Pancreas (tissue), 10 donors: ENCODE measurements around the gene CACNA2D3. TPM values are rescaled to one million over a fixed set of nuclear protein-coding genes. Genes with fewer than 3 reads are reported as not detected.

Experiments used
- ATAC-seq, 4 donors: fragments of 200-7000 bp; cut with Tn5 transposase; one replicate each; pipeline versions ENCODE4 v1.8.0 to v1.9.1; 2020; ENCODE audit warnings: mild to moderate bottlenecking in 4 of 4, moderate library complexity in 4 of 4
- DNase-seq, 6 donors: peaks; one replicate each; pipeline ENCODE4 v3.0.0-alpha.2; 2020
- FAIRE-seq: peaks from 2 replicates; lab custom pipeline; 2012; peaks lifted over from hg19 to GRCh38; lab: Jason Lieb, UNC
- H3K27ac ChIP-seq, 4 donors: fragments of 200-600 bp; sonication (generic); 1 replicate in 3 of 4; 2 replicates in 1 of 4; pipeline versions ENCODE4 v1.5.0 to v1.8.0; 2020
- H3K27me3 ChIP-seq, 4 donors: fragments of 200-600 bp; one replicate each; pipeline ENCODE4 v1.8.0; 2021
- H3K36me3 ChIP-seq, 3 donors: fragments of 200-600 bp; sonication (generic) in 1 of 3; one replicate each; pipeline versions ENCODE4 v1.5.0 to v1.8.0; 2020 to 2021
- H3K4me1 ChIP-seq, 3 donors: fragments of 200-600 bp; one replicate each; pipeline ENCODE4 v1.8.0; 2021
- H3K4me3 ChIP-seq, 4 donors: fragments of 200-600 bp; sonication (generic) in 2 of 4; one replicate each; pipeline versions ENCODE4 v1.5.0 to v1.8.0; 2020 to 2021
- H3K9me3 ChIP-seq, 4 donors: fragments of 200-600 bp; one replicate each; pipeline ENCODE4 v1.8.0; 2021
- WGBS, 2 donors: extraction: QIAGEN DNeasy Blood & Tissue Kit; methylation state at CpG; one replicate each; pipeline ENCODE4 v1.1.7; 2013; 5-methylcytosine and 5-hydroxymethylcytosine counted together
- intact Hi-C, 3 donors: fragments of 100-400 bp; cut with DNase I; formaldehyde crosslinking; loops; one replicate each; pipeline versions ENCODE4 v1.11.1 to v1.14.2; 2022
- polyA plus RNA-seq, 2 donors: library from polyadenylated mRNA; stranded (reverse); fragments of 200-250 nt; gene quantifications; one replicate each; pipeline ENCODE4 v1.2.3, GENCODE V29; 2013
- total RNA-seq, 6 donors: library from RNA; stranded (reverse); fragmentation: NEBNext Ultra II Directional in 4 of 6; extraction: Animal tissue kit (Norgen Biotek cat#: 25700) in 4 of 6; gene quantifications; one replicate each; pipeline versions ENCODE4 v1.2.1 to v1.2.4, GENCODE V29; 2021 to 2023
- TF ChIP-seq, protein P1 (sequence below), 4 donors: fragments of 200-600 bp; sonication (generic) in 3 of 4; IDR thresholded peaks; one replicate each; pipeline versions ENCODE4 v1.5.0 to v1.8.0; 2021; ENCODE audit warnings: antibody characterized with exemption in 4 of 4
- donor health status: healthy with polysubstance abuse.
- donor health status: DM: no; HTN: no; CAD: no; lungs with moderate emphysema.
- donor health status: DM: no; HTN: no; CAD: no.
- donor health status: control.
- donor health status: control.
- donor health status: Bipolar disorder and iron deficiency.
- donor health status: DM: yes; HTN: yes; CAD: no.
- donor health status: DM: no; HTN: no; CAD: no.
- donor health status: DM: no; HTN: no; CAD: no.
- donor health status: DM: yes; HTN: yes; CAD: no.

Gene CACNA2D3
- total and polyA plus RNA-seq, 8 donors: 0.19 to 0.75 (median 0.37) TPM; not detected in 2

DNA sequence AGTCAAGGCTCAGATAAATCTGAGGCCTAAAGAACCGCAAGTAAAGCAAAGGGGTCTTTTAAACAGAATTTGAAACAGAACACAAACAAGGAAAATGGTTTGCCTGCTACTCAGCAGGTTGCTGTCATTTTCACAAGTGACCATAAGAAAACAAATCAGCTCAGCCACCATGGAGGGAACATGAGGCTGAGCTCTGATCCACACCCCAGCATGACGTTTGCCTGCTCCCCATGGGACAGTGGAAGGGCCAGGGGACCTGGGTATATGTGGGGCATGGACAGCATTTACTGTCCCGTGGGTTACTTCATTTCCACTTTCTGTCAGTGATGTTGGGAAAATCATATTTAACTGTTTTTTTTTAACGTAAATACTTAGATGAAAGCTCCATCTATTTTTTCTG, 434.3 kb downstream of the CACNA2D3 start:
- H3K27ac ChIP-seq: no peak overlapping the region
- 27% methylated on average over 4 of the region's 4 CpGs for WGBS, 2 donors
- no peak for ATAC-seq
- DNase-seq: no peak
- H3K27me3 ChIP-seq: no peaks in the 10 kb centered on the region
- no peaks in the 10 kb centered on the region for H3K9me3 ChIP-seq
- H3K36me3 ChIP-seq: no peaks in the 10 kb centered on the region
- intact Hi-C loops: no loop called here
- FAIRE-seq: no peak
- H3K4me1 ChIP-seq: no peaks in the 10 kb centered on the region
- H3K4me3 ChIP-seq: no peak overlapping the region
- TF ChIP-seq, protein P1, sequence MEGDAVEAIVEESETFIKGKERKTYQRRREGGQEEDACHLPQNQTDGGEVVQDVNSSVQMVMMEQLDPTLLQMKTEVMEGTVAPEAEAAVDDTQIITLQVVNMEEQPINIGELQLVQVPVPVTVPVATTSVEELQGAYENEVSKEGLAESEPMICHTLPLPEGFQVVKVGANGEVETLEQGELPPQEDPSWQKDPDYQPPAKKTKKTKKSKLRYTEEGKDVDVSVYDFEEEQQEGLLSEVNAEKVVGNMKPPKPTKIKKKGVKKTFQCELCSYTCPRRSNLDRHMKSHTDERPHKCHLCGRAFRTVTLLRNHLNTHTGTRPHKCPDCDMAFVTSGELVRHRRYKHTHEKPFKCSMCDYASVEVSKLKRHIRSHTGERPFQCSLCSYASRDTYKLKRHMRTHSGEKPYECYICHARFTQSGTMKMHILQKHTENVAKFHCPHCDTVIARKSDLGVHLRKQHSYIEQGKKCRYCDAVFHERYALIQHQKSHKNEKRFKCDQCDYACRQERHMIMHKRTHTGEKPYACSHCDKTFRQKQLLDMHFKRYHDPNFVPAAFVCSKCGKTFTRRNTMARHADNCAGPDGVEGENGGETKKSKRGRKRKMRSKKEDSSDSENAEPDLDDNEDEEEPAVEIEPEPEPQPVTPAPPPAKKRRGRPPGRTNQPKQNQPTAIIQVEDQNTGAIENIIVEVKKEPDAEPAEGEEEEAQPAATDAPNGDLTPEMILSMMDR (IDR thresholded peaks at IDR 0.05): no peak

DNA sequence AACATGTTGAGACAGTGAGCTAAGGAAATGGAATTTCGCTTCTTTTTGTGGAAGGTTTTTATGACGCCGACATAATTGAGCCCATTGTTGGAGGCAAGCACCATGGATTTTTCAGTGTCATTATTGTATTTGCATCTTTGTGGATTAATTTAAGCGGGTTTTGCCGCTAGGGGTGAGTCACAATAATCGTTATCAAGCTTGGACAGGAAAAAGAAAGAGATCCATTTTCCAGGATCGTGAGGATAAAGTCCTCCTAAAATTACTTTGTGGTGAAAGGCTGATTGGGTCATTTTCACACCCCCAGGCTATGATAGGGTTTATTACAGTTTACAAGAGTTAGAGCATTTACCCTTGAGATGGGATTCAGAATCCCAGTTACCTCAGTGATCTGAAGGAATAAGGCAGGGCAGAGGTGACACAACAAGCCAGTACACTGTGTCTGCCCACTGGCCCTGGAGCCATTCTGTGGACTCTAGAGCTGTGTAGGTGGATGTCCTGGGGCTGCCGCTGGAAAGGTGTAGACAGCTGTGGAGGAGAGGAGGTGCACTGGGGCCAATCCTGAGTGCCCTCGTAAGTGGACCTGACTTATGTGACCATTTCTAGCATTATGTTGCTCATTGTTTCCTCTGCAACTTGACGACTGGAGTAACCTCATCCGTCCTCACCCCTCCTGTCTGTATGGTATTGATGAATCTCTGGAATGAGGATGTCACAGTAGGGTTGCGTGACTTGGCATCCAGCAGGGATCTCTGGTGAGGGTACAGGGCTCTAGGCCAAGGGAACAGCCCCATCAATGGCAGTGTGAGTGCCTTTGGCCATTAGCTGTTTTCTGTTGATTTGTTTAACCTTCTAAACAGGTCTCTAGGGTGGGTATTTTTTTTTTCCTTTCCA, 435.4 kb downstream of the CACNA2D3 start:
- FAIRE-seq (no peak), DNase-seq (no peak)

DNA sequence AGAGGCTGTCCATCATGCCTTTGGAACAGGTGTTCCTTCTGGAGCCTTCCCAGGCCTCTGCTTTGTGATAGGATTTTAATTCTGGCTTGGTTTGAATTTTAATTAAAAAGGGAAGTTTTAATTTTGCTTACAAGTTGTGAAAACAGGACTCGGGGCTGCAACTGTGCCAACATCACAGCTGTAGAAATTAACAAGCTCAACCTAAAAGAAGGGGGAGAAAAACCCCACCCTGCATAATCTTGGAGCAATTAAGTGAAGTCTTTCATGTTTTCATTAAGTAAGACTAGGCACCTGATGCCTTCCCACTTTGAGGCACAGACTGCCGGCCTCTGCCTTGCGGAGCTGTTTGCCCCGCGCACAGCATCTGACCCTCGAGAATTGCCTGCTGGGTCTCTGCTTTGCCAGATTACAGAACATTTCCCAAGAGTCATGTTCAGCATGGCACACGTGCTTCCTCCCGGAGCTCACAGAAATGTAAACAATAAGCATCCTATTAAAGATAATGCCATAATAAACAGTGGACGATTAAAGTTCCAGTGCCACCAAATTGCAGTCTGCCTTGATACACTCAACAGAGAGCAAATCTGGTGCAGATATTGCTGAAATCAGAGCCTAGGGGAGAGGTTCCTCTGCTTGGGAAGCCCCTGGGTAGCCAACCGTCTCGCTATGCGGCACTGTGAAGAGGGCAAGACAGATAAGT, 441.3 kb downstream of the CACNA2D3 start:
- no peak for ATAC-seq
- intact Hi-C loops: no loop called here

More for the DNA sequence above, 435.4 kb downstream of the CACNA2D3 start:
- WGBS, 2 donors: 60 to 65% methylated on average over 12 of the region's 12 CpGs
- ATAC-seq: no peak
- intact Hi-C loops: no loop called here
- no peaks in the 10 kb centered on the region for H3K9me3 ChIP-seq
- H3K36me3 ChIP-seq: no peaks in the 10 kb centered on the region
- H3K4me1 ChIP-seq: no peaks in the 10 kb centered on the region
- H3K27ac ChIP-seq: no peak overlapping the region
- H3K27me3 ChIP-seq: no peaks in the 10 kb centered on the region
- H3K4me3 ChIP-seq: no peak overlapping the region
- TF ChIP-seq, protein P1 (IDR thresholded peaks at IDR 0.05): no peak

DNA sequence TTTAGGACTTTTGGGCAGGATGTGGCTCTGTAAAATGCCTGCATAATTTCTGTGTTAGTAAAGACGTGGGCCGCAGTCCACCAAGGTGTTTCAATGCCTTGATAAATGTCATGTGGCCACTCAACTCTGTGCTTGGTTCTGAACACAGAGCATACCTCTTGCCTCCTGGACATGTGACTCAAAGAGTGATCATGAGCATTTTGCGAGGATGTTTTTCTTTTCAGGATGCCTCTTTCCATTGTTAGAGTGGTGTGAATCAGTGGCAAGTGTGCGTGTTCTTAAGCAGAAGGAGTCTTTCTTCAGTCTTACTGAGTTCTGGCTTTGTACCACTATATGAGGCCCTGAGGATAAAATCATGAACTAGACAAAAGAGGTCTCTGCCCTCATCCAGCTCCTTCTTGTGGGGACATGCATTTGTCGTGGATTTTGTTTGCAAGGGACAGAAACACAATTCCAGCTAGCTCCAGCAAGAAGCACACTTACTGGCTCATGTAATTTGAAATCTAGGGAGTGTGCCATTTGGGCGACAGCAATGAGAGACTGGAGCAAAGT, 442.1 kb downstream of the CACNA2D3 start:
- ATAC-seq: no peak
- Histone ChIP-seq H3K27me3 (no peaks in the 10 kb centered on the region), H3K4me3 (no peak overlapping the region), H3K4me1 (no peaks in the 10 kb centered on the region), H3K27ac (no peak overlapping the region), H3K9me3 (no peaks in the 10 kb centered on the region), H3K36me3 (no peaks in the 10 kb centered on the region)
- FAIRE-seq: no peak
- intact Hi-C loops: no loop called here
- WGBS, 2 donors: 71 to 73% methylated on average over 6 of the region's 6 CpGs
- DNase-seq: no peak
- TF ChIP-seq, protein P1 (IDR thresholded peaks at IDR 0.05): no peak

More for the DNA sequence above, 441.3 kb downstream of the CACNA2D3 start:
- 52 to 54% methylated on average over 12 of the region's 12 CpGs for WGBS, 2 donors
- Histone ChIP-seq H3K9me3 (no peaks in the 10 kb centered on the region), H3K36me3 (no peaks in the 10 kb centered on the region), H3K27me3 (no peaks in the 10 kb centered on the region), H3K27ac (no peak overlapping the region), H3K4me1 (no peaks in the 10 kb centered on the region), H3K4me3 (no peak overlapping the region)
- TF ChIP-seq, protein P1 (IDR thresholded peaks at IDR 0.05): no peak
- DNase-seq (no peak), FAIRE-seq (no peak)
